Right lobe of liver (tissue), 4 donors: ENCODE results near the gene KIF11.

Experiments
- CTCF ChIP-seq, 4 donors: fragments of 200-600 bp in 3 of 4; fragments of 450-650 bp in 1 of 4; IDR thresholded peaks; one replicate each; pipeline versions ENCODE4 v1.5.1 to v1.8.0; 2016 to 2022; ENCODE audit warnings: antibody characterized with exemption in 4 of 4, mild to moderate bottlenecking in 2 of 4
- POLR2A ChIP-seq: fragments of 450-650 bp; IDR thresholded peaks from one replicate; pipeline ENCODE4 v1.6.1; 2017; ENCODE audit warnings: antibody characterized with exemption, mild to moderate bottlenecking
- donor health status: DM: no; HTN: no; CAD: no.
- donor health status: DM: no; HTN: no; CAD: no.
- donor health status: DM: no; HTN: yes; CAD: no.

- no peak for TF ChIP-seq CTCF (IDR thresholded peaks at IDR 0.05)
- no peak for TF ChIP-seq POLR2A
Measured at GRCh38 chr10:92644921-92645320, 52.0 kb downstream of the KIF11 start.
